ENCODE data around the gene AFDN.

The AFDN gene

GRCh38 chr6:167806061-167806700 lies 20.5 kb upstream of the AFDN start:
- Histone ChIP-seq H3K36me3 (ENCODE audit: control insufficient read depth, insufficient read depth, low read length) (no peaks in the 10 kb centered on the region), H3K4me3 (ENCODE audit: low read depth, low read length) (no peak overlapping the region), H3K27me3 (ENCODE audit: control insufficient read depth, insufficient read depth, low read length) (no peaks in the 10 kb centered on the region), H3K9ac (ENCODE audit: low read length) (no peak overlapping the region), H3K9me3 (ENCODE audit: control insufficient read depth, insufficient read depth, low read depth, low read length) (no peaks in the 10 kb centered on the region), H3K27ac (ENCODE audit: low read depth, low read length) (no peak overlapping the region), H3K4me1 (ENCODE audit: control insufficient read depth, insufficient read depth, low read length) (no peaks in the 10 kb centered on the region)

GRCh38 chr6:167807200-167807599 lies 19.5 kb upstream of the AFDN start:
- Histone ChIP-seq H3K9ac (ENCODE audit: low read length) (no peak overlapping the region), H3K9me3 (ENCODE audit: control insufficient read depth, insufficient read depth, low read depth, low read length) (no peaks in the 10 kb centered on the region), H3K27me3 (ENCODE audit: control insufficient read depth, insufficient read depth, low read length) (no peaks in the 10 kb centered on the region), H3K27ac (ENCODE audit: low read depth, low read length) (no peak overlapping the region), H3K36me3 (ENCODE audit: control insufficient read depth, insufficient read depth, low read length) (no peaks in the 10 kb centered on the region), H3K4me1 (ENCODE audit: control insufficient read depth, insufficient read depth, low read length) (no peaks in the 10 kb centered on the region), H3K4me3 (ENCODE audit: low read depth, low read length) (no peak overlapping the region)

- H3K9ac ChIP-seq (ENCODE audit: low read length), result no peak overlapping the region
- no peaks in the 10 kb centered on the region for H3K27me3 ChIP-seq (ENCODE audit: control insufficient read depth, insufficient read depth, low read length)
- H3K9me3 ChIP-seq (ENCODE audit: control insufficient read depth, insufficient read depth, low read depth, low read length), result no peaks in the 10 kb centered on the region
- no peak overlapping the region for H3K4me3 ChIP-seq (ENCODE audit: low read depth, low read length)
- H3K27ac ChIP-seq (ENCODE audit: low read depth, low read length), result no peak overlapping the region
- H3K4me1 ChIP-seq (ENCODE audit: control insufficient read depth, insufficient read depth, low read length), result no peaks in the 10 kb centered on the region
- no peaks in the 10 kb centered on the region for H3K36me3 ChIP-seq (ENCODE audit: control insufficient read depth, insufficient read depth, low read length)
These were observed 19.0 kb upstream of the AFDN start for GRCh38 chr6:167807756-167808155.

GRCh38 chr6:167811040-167811439 lies 15.7 kb upstream of the AFDN start:
- no peak overlapping the region for H3K9ac ChIP-seq (ENCODE audit: low read length)
- no peaks in the 10 kb centered on the region for H3K4me1 ChIP-seq (ENCODE audit: control insufficient read depth, insufficient read depth, low read length)
- no peaks in the 10 kb centered on the region for H3K27me3 ChIP-seq (ENCODE audit: control insufficient read depth, insufficient read depth, low read length)
- H3K9me3 ChIP-seq (ENCODE audit: control insufficient read depth, insufficient read depth, low read depth, low read length), result no peaks in the 10 kb centered on the region
- H3K4me3 ChIP-seq (ENCODE audit: low read depth, low read length), result no peak overlapping the region
- H3K36me3 ChIP-seq (ENCODE audit: control insufficient read depth, insufficient read depth, low read length), result no peaks in the 10 kb centered on the region
- no peak overlapping the region for H3K27ac ChIP-seq (ENCODE audit: low read depth, low read length)

DNA sequence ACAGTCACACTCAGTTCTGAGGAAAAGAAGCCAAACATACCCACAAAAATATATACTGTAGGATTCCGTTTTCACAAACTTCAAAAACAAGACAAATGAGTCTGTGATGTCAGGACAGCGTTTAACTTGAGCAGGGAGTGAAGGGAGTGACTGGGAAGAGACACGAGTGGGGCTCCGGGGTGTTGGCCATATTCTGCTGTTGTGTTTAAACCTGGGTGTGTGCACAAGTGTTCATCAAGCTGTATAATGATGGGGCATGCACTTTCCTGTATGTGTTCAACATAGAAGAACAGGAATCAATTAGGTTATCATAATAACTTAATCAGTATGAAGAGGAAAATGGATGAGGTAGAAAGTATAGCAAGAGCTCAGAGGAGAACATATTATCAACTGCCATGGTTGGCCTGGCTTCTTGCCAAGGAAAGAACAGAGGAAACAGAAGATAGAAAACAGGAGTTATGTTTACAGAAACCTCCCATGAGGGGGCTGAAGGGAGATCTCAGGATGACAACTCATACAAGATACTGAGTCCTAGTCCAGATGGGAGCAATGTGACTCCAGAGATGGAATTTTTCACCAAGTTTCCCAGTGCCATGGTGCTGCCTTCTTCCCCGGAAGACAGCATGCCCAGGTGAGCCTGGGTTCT lies 15.1 kb upstream of the AFDN start:
- H3K4me1 ChIP-seq (ENCODE audit: control insufficient read depth, insufficient read depth, low read length), result no peaks in the 10 kb centered on the region
- H3K9me3 ChIP-seq (ENCODE audit: control insufficient read depth, insufficient read depth, low read depth, low read length), result no peaks in the 10 kb centered on the region
- H3K4me3 ChIP-seq (ENCODE audit: low read depth, low read length), result no peak overlapping the region
- H3K27me3 ChIP-seq (ENCODE audit: control insufficient read depth, insufficient read depth, low read length), result no peaks in the 10 kb centered on the region
- H3K36me3 ChIP-seq (ENCODE audit: control insufficient read depth, insufficient read depth, low read length), result no peaks in the 10 kb centered on the region
- H3K9ac ChIP-seq (ENCODE audit: low read length), result no peak overlapping the region
- H3K27ac ChIP-seq (ENCODE audit: low read depth, low read length), result no peak overlapping the region

DNA sequence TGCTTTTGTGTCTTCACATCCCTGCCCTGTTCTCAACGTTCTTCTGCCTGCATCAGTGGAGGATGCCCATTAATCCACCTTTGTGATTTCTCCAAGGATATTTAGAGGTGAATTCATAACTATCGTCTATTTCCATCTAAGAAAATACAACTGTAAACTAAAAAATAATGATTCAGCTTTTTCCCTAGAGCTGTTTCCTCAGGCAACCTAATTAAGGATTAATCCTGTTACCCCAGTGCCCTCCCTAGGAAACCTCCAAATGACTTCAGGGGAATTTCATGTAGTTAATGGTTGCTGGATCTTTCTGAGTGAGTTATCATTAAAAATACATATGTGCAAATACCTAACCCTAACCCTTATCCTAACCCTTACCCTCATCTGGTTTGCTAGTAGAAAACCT lies 14.6 kb upstream of the AFDN start:
- no peaks in the 10 kb centered on the region for H3K36me3 ChIP-seq (ENCODE audit: control insufficient read depth, insufficient read depth, low read length)
- no peaks in the 10 kb centered on the region for H3K27me3 ChIP-seq (ENCODE audit: control insufficient read depth, insufficient read depth, low read length)
- H3K9me3 ChIP-seq (ENCODE audit: control insufficient read depth, insufficient read depth, low read depth, low read length), result no peaks in the 10 kb centered on the region
- H3K4me3 ChIP-seq (ENCODE audit: low read depth, low read length), result no peak overlapping the region
- H3K4me1 ChIP-seq (ENCODE audit: control insufficient read depth, insufficient read depth, low read length), result peaks cover 3% of the 10 kb centered on the region
- H3K27ac ChIP-seq (ENCODE audit: low read depth, low read length), result no peak overlapping the region
- H3K9ac ChIP-seq (ENCODE audit: low read length), result no peak overlapping the region

GRCh38 chr6:167815296-167815980 lies 11.3 kb upstream of the AFDN start:
- no peak overlapping the region for H3K27ac ChIP-seq (ENCODE audit: low read depth, low read length)
- no peaks in the 10 kb centered on the region for H3K9me3 ChIP-seq (ENCODE audit: control insufficient read depth, insufficient read depth, low read depth, low read length)
- H3K27me3 ChIP-seq (ENCODE audit: control insufficient read depth, insufficient read depth, low read length), result no peaks in the 10 kb centered on the region
- H3K4me3 ChIP-seq (ENCODE audit: low read depth, low read length), result no peak overlapping the region
- no peaks in the 10 kb centered on the region for H3K36me3 ChIP-seq (ENCODE audit: control insufficient read depth, insufficient read depth, low read length)
- no peak overlapping the region for H3K9ac ChIP-seq (ENCODE audit: low read length)
- peaks cover 17% of the 10 kb centered on the region for H3K4me1 ChIP-seq (ENCODE audit: control insufficient read depth, insufficient read depth, low read length)

DNA sequence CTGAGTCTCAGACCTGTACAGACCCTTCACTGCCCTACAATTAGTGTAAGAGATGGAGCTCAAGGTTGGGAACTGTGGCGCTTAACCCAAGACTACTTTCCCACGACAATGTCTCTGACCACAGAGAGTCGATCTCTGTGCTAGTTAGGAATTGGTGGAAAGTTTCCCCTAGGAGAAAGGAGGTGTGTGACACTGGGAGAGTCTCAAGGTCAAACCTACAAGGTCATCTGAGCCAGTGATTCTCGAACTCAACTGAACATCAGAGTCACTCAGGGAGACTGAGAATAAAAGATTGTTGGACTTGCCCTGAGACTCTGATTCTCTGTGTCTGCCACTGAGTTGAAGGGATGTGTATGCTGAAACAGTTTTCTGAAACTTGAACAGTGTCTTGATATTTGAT lies 9.7 kb upstream of the AFDN start:
- Histone ChIP-seq H3K9ac (ENCODE audit: low read length) (no peak overlapping the region), H3K4me3 (ENCODE audit: low read depth, low read length) (no peak overlapping the region), H3K27me3 (ENCODE audit: control insufficient read depth, insufficient read depth, low read length) (no peaks in the 10 kb centered on the region), H3K27ac (ENCODE audit: low read depth, low read length) (no peak overlapping the region), H3K4me1 (ENCODE audit: control insufficient read depth, insufficient read depth, low read length) (peaks cover 17% of the 10 kb centered on the region), H3K36me3 (ENCODE audit: control insufficient read depth, insufficient read depth, low read length) (no peaks in the 10 kb centered on the region), H3K9me3 (ENCODE audit: control insufficient read depth, insufficient read depth, low read depth, low read length) (no peaks in the 10 kb centered on the region)

DNA sequence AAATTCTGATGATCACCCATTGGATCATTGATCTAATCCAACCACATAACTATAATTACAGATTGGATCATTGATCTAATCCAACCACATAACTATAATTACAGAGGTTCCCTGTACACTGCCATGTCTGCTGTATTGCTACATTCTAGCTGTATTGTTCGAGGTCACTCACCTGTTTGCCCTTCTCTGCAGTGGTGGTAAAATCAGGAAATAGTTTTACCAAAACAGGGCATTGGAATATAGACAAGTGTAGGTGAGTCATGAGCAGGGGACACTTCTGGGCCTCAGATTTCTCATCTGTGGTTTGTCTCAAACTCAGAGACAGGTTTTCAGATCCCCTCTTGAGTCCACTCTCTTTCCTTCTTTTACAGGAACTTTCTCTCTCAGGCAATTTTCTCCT lies 9.0 kb upstream of the AFDN start:
- Histone ChIP-seq H3K36me3 (ENCODE audit: control insufficient read depth, insufficient read depth, low read length) (peaks cover 2% of the 10 kb centered on the region; the same call in 1 of the 2 replicates), H3K9ac (ENCODE audit: low read length) (no peak overlapping the region), H3K4me3 (ENCODE audit: low read depth, low read length) (no peak overlapping the region), H3K27me3 (ENCODE audit: control insufficient read depth, insufficient read depth, low read length) (no peaks in the 10 kb centered on the region), H3K9me3 (ENCODE audit: control insufficient read depth, insufficient read depth, low read depth, low read length) (no peaks in the 10 kb centered on the region), H3K27ac (ENCODE audit: low read depth, low read length) (no peak overlapping the region), H3K4me1 (ENCODE audit: control insufficient read depth, insufficient read depth, low read length) (peaks cover 17% of the 10 kb centered on the region)

DNA sequence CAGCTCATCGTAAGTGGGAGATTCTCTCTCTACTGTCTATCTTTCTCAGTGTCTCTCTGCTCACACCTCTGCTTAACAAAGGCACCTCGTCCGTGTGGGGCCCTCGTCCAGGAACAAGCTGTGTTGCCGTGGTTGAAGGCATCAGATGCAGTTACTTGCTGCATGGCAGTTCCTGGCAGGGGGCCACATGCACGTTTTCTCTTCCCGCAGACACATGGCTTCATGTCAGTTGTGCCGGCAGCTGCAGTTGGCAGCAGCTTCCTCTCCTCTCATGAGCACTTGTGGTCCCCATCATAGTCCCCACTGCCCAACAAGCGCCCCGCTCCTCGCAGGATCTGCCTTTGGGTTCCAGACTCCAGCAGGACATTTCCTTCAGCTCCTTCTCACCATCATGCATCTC lies 7.1 kb upstream of the AFDN start:
- Histone ChIP-seq H3K9ac (ENCODE audit: low read length) (no peak overlapping the region), H3K4me1 (ENCODE audit: control insufficient read depth, insufficient read depth, low read length) (peaks cover 17% of the 10 kb centered on the region), H3K27me3 (ENCODE audit: control insufficient read depth, insufficient read depth, low read length) (no peaks in the 10 kb centered on the region), H3K9me3 (ENCODE audit: control insufficient read depth, insufficient read depth, low read depth, low read length) (no peaks in the 10 kb centered on the region), H3K27ac (ENCODE audit: low read depth, low read length) (no peak overlapping the region), H3K36me3 (ENCODE audit: control insufficient read depth, insufficient read depth, low read length) (peaks cover 6% of the 10 kb centered on the region), H3K4me3 (ENCODE audit: low read depth, low read length) (no peak overlapping the region)

- H3K9ac ChIP-seq (ENCODE audit: low read length), result no peak overlapping the region
- no peak overlapping the region for H3K4me3 ChIP-seq (ENCODE audit: low read depth, low read length)
- no peaks in the 10 kb centered on the region for H3K27me3 ChIP-seq (ENCODE audit: control insufficient read depth, insufficient read depth, low read length)
These were observed 6.0 kb upstream of the AFDN start for GRCh38 chr6:167820681-167821080.

More at GRCh38 chr6:167820681-167821080, 6.0 kb upstream of the AFDN start:
- Histone ChIP-seq H3K9me3 (ENCODE audit: control insufficient read depth, insufficient read depth, low read depth, low read length) (no peaks in the 10 kb centered on the region), H3K4me1 (ENCODE audit: control insufficient read depth, insufficient read depth, low read length) (peaks cover 20% of the 10 kb centered on the region), H3K27ac (ENCODE audit: low read depth, low read length) (no peak overlapping the region), H3K36me3 (ENCODE audit: control insufficient read depth, insufficient read depth, low read length) (peaks cover 6% of the 10 kb centered on the region)
